ENCODE measurements around the gene POMGNT2.

DNA sequence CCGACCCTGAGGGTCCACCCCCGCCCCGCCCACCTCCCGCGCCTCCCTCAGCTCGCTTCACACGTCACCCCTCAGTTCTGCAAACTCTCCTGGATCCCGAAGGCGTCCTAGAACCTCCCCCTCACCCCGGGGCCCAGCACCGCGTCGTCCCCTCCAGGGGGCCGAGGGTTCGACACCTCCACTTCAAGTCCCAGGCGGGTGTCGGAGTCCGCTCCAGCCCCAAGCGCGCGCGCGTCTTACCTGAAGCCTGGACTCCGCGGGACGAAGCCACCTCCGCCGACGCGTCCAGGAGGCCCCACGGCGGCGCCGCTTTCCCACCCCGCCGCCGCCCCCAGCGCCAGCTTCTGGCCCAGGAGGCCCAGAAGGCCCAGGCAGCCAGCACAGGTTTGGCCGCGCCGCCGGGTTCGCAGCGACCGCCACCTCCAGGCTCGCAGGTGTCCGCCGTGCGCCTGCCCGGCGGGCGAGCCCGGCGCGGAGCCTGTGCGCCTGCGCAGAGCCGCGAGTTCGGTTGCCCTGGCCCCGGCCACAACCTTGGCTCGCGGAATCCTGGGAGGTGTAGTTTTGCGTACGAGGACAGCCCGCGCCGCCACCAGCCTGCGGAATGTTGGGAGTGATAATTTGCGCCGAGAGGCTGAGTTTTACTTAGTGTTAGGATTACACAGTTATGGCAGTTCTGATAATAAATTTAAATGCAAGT is at the start of gene POMGNT2:
- TF ChIP-seq TCF12 (IDR thresholded peaks at IDR 0.05; ENCODE audit: low read depth, low read length) (no peak), FOSL1 (IDR thresholded peaks at IDR 0.05; ENCODE audit: insufficient read depth, low read depth, low read length) (no peak), EZH2 (IDR thresholded peaks at IDR 0.05; ENCODE audit: low read depth, low read length, severe bottlenecking) (no peak), POLR2AphosphoS5 (IDR thresholded peaks at IDR 0.05; ENCODE audit: low read depth, low read length) (no peak), KDM1A (IDR thresholded peaks at IDR 0.05; ENCODE audit: borderline replicate concordance, low read length) (no peak), POLR2A (IDR thresholded peaks at IDR 0.05; ENCODE audit: control extremely low read depth in 1 of 2, low read depth in 2 of 2, low read length in 2 of 2) (peak in 1 of 2 experiments; percentile 51; a peak in 1 of 3 replicates), SP4 (IDR thresholded peaks at IDR 0.05; ENCODE audit: low read length) (no peak), EP300 (IDR thresholded peaks at IDR 0.05; ENCODE audit: borderline replicate concordance in 1 of 2, low read depth in 2 of 2, low read length in 2 of 2) (no peak), CHD7 (IDR thresholded peaks at IDR 0.05; ENCODE audit: insufficient replicate concordance, low read length) (no peak)
